Left ventricle myocardium inferior (tissue), 1 donor: Measurements from ENCODE around the gene CAV2. TPM values are rescaled to one million over a fixed set of nuclear protein-coding genes. Genes with fewer than 3 reads are reported as not detected.

Experiments used
- DNase-seq: peaks from one replicate; pipeline ENCODE4 v3.0.0-alpha.2; 2020
- H3K27ac ChIP-seq: fragments of 200-600 bp; replicated peaks from 2 replicates; pipeline ENCODE4 v1.8.0; 2021
- H3K27me3 ChIP-seq: fragments of 200-600 bp; 2 replicates; pipeline ENCODE4 v1.8.0; 2021; ENCODE audit warnings: low read depth
- H3K36me3 ChIP-seq: fragments of 200-600 bp; 2 replicates; pipeline ENCODE4 v1.8.0; 2021
- H3K4me1 ChIP-seq: fragments of 200-600 bp; 2 replicates; pipeline ENCODE4 v1.8.0; 2021
- H3K4me3 ChIP-seq: fragments of 200-600 bp; 2 replicates; pipeline ENCODE4 v1.8.0; 2021; ENCODE audit warnings: mild to moderate bottlenecking, moderate library complexity
- H3K9me3 ChIP-seq: fragments of 200-600 bp; replicated peaks from 2 replicates; pipeline ENCODE4 v1.8.0; 2021
- CTCF ChIP-seq: fragments of 200-600 bp; IDR thresholded peaks from 2 replicates; pipeline ENCODE4 v1.8.0; 2021; ENCODE audit warnings: antibody characterized with exemption, mild to moderate bottlenecking, borderline replicate concordance
- intact Hi-C: fragments of 100-400 bp; cut with micrococcal nuclease; formaldehyde crosslinking; loops from one replicate; pipeline ENCODE4 v1.11.0; 2022
- total RNA-seq: library from RNA; stranded (reverse); fragmentation: NEBNext Ultra II Directional; extraction: Animal tissue kit (Norgen Biotek cat#: 25700); gene quantifications from one replicate; pipeline ENCODE4 v1.2.1, GENCODE V29; 2021
- donor health status: DM: no; HTN: yes; CAD: no; lungs with severe emphysema.

Gene CAV2
- total RNA-seq, 1 donor from 2014 or later, result 196 TPM

GRCh38 chr7:116503835-116504234, 4.3 kb downstream of the CAV2 start:
- intact Hi-C loops, result no loop called here
- no peaks in the 10 kb centered on the region for H3K27me3 ChIP-seq
- no peak for DNase-seq
- H3K27ac ChIP-seq, result peak overlapping the region; percentile 99
- H3K36me3 ChIP-seq, result peaks cover 31% of the 10 kb centered on the region
- peaks cover 96% of the 10 kb centered on the region for H3K4me1 ChIP-seq
- peak overlapping the region; percentile 91 for H3K4me3 ChIP-seq
- TF ChIP-seq CTCF, result no peak
- H3K9me3 ChIP-seq, result no peaks in the 10 kb centered on the region

- Histone ChIP-seq H3K36me3 (peaks cover 31% of the 10 kb centered on the region), H3K4me1 (peaks cover 99% of the 10 kb centered on the region), H3K4me3 (peak overlapping the region; percentile 22), H3K27me3 (no peaks in the 10 kb centered on the region), H3K27ac (peak overlapping the region; percentile 99), H3K9me3 (no peaks in the 10 kb centered on the region)
- DNase-seq, result no peak
- TF ChIP-seq CTCF, result no peak
- intact Hi-C loops, result no loop called here
Measured at GRCh38 chr7:116505278-116505677, 5.7 kb downstream of the CAV2 start.

- H3K9me3 ChIP-seq, result no peaks in the 10 kb centered on the region
- no peak for DNase-seq
- intact Hi-C loops, result no loop called here
- TF ChIP-seq CTCF, result no peak
- H3K36me3 ChIP-seq, result peaks cover 31% of the 10 kb centered on the region
- H3K27ac ChIP-seq, result peak overlapping the region; percentile 99
- H3K27me3 ChIP-seq, result no peaks in the 10 kb centered on the region
- peak overlapping the region; percentile 22 for H3K4me3 ChIP-seq
- H3K4me1 ChIP-seq, result peaks cover 99% of the 10 kb centered on the region
Measured at GRCh38 chr7:116505823-116506222, 6.3 kb downstream of the CAV2 start.

GRCh38 chr7:116509982-116510579, 10.5 kb downstream of the CAV2 start:
- H3K4me3 ChIP-seq, result no peak overlapping the region
- peaks cover 76% of the 10 kb centered on the region for H3K4me1 ChIP-seq
- no peak for DNase-seq
- no peaks in the 10 kb centered on the region for H3K27me3 ChIP-seq
- peak overlapping the region; percentile 99 for H3K27ac ChIP-seq
- TF ChIP-seq CTCF, result no peak
- H3K36me3 ChIP-seq, result peaks cover 31% of the 10 kb centered on the region
- no peaks in the 10 kb centered on the region for H3K9me3 ChIP-seq
- intact Hi-C loops, result no loop called here

- intact Hi-C loops, result no loop called here
- no peak for DNase-seq
- no peaks in the 10 kb centered on the region for H3K9me3 ChIP-seq
- H3K27me3 ChIP-seq, result no peaks in the 10 kb centered on the region
- H3K27ac ChIP-seq, result peak overlapping the region; percentile 99
- TF ChIP-seq CTCF, result no peak
- peaks cover 69% of the 10 kb centered on the region for H3K4me1 ChIP-seq
- H3K4me3 ChIP-seq, result peak overlapping the region; percentile 64
- H3K36me3 ChIP-seq, result peaks cover 25% of the 10 kb centered on the region
Measured at GRCh38 chr7:116510795-116511194, 11.3 kb downstream of the CAV2 start.
